ENCODE measurements around the gene ART1.
A peak's percentile ranks its signal among the peaks of the same experiment; 100 is the strongest.
"Not testable (repeated sequence)": the region's sequence is repeated elsewhere in the genome, so short reads cannot be mapped to it uniquely, and the experiment has no call there.

Gene ART1

GRCh38 chr11:3644817-3645235, at the start of gene ART1:
Gene ART1, plus strand, starts transcription at chr11:3645128. Its CDS starts 14,086 bp downstream, at chr11:3659214.
- no peak within 1 kb of the TSS for H3K27ac ChIP-seq
- TF ChIP-seq CTCF (IDR thresholded peaks at IDR 0.05) = no peak
- no peak for TF ChIP-seq ZFX (IDR thresholded peaks at IDR 0.05; ENCODE audit: borderline replicate concordance)

GRCh38 chr11:3597743-3598142, 47.2 kb upstream of the ART1 start:
- H3K27ac ChIP-seq = not testable (repeated sequence)

- not testable (repeated sequence) for H3K27ac ChIP-seq
These were observed 44.7 kb upstream of the ART1 start for GRCh38 chr11:3600201-3600600.

GRCh38 chr11:3604167-3604566, 40.8 kb upstream of the ART1 start:
- TF ChIP-seq ZFX (IDR thresholded peaks at IDR 0.05; ENCODE audit: borderline replicate concordance) (no peak), CTCF (IDR thresholded peaks at IDR 0.05) (no peak)
- H3K27ac ChIP-seq = peak overlapping the region; percentile 73

- TF ChIP-seq CTCF (IDR thresholded peaks at IDR 0.05) = no peak
- TF ChIP-seq ZFX (IDR thresholded peaks at IDR 0.05; ENCODE audit: borderline replicate concordance) = no peak
These were observed 39.7 kb upstream of the ART1 start for GRCh38 chr11:3605283-3605662.

GRCh38 chr11:3605771-3606203, 39.1 kb upstream of the ART1 start:
- peak overlapping the region; percentile 73 for H3K27ac ChIP-seq
- TF ChIP-seq CTCF (IDR thresholded peaks at IDR 0.05) (no peak), ZFX (IDR thresholded peaks at IDR 0.05; ENCODE audit: borderline replicate concordance) (no peak)

More at GRCh38 chr11:3605283-3605662, 39.7 kb upstream of the ART1 start:
- H3K27ac ChIP-seq = peak overlapping the region; percentile 73

GRCh38 chr11:3609416-3610265, 35.3 kb upstream of the ART1 start:
- TF ChIP-seq CTCF (IDR thresholded peaks at IDR 0.05) (peak; percentile 97), ZFX (IDR thresholded peaks at IDR 0.05; ENCODE audit: borderline replicate concordance) (no peak)
- H3K27ac ChIP-seq = no peak overlapping the region

- H3K27ac ChIP-seq = no peak overlapping the region
- TF ChIP-seq ZFX (IDR thresholded peaks at IDR 0.05; ENCODE audit: borderline replicate concordance) = no peak
These were observed 34.1 kb upstream of the ART1 start for GRCh38 chr11:3610846-3611245.
